CD14-positive monocyte (primary cell): ENCODE data around the gene ITPA. TPM values are rescaled to one million over a fixed set of nuclear protein-coding genes. Genes with fewer than 3 reads are reported as not detected.
A peak's percentile ranks its signal among the peaks of the same experiment; 100 is the strongest.

Experiments
- DNase-seq, 3 donors: peaks; one replicate each; pipeline ENCODE4 v3.0.0-alpha.2; 2011 to 2022
- H2AFZ ChIP-seq: 2 replicates; pipeline ENCODE4 v1.6.0; 2012; ENCODE audit warnings: mild to moderate bottlenecking, low read depth, low read length, inconsistent platforms; ENCODE audit not compliant: insufficient read depth, poor library complexity, severe bottlenecking
- H3K27ac ChIP-seq, 2 donors: 1 replicate in 1 of 2; 2 replicates in 1 of 2; pipeline ENCODE4 v1.5.1; 2012 to 2013; ENCODE audit warnings: low read length in 2 of 2, control low read depth in 1 of 2, inconsistent platforms in 1 of 2, low read depth in 1 of 2, mild to moderate bottlenecking in 1 of 2
- H3K27me3 ChIP-seq, 2 donors: one replicate each; pipeline versions ENCODE4 v1.6.0 to v1.6.1; 2011 to 2013; ENCODE audit warnings: low read length in 2 of 2; ENCODE audit not compliant: control insufficient read depth in 2 of 2, insufficient read depth in 2 of 2
- H3K36me3 ChIP-seq, 2 donors: replicated peaks in 1 of 2; 1 replicate in 1 of 2; 2 replicates in 1 of 2; pipeline versions ENCODE4 v1.5.1 to v1.6.1; 2012 to 2013; ENCODE audit warnings: low read length in 2 of 2, control low read depth in 1 of 2, inconsistent platforms in 1 of 2, mild to moderate bottlenecking in 1 of 2; ENCODE audit not compliant: insufficient read depth in 2 of 2, control insufficient read depth in 1 of 2
- H3K4me1 ChIP-seq, 2 donors: 1 replicate in 1 of 2; 2 replicates in 1 of 2; pipeline versions ENCODE4 v1.5.1 to v1.6.1; 2012 to 2013; ENCODE audit warnings: low read length in 2 of 2, control low read depth in 1 of 2, inconsistent platforms in 1 of 2, mild to moderate bottlenecking in 1 of 2, moderate library complexity in 1 of 2; ENCODE audit not compliant: insufficient read depth in 2 of 2, control insufficient read depth in 1 of 2
- H3K4me2 ChIP-seq: replicated peaks from 2 replicates; pipeline ENCODE3; 2012; ENCODE audit warnings: low read length, moderate library complexity, mild to moderate bottlenecking; ENCODE audit not compliant: poor library complexity, severe bottlenecking; ENCODE audit errors: extremely low read depth
- H3K4me3 ChIP-seq, 3 experiments: fragments of 200-600 bp in 1 of 3; sonication (generic) in 1 of 3; replicated peaks in 1 of 3; 1 replicate in 2 of 3; 2 replicates in 1 of 3; pipeline ENCODE4 v1.5.1; 2011 to 2013; ENCODE audit warnings: low read length in 3 of 3, mild to moderate bottlenecking in 3 of 3, control low read depth in 2 of 3, low read depth in 2 of 3, inconsistent platforms in 1 of 3, moderate library complexity in 1 of 3
- H3K79me2 ChIP-seq: 2 replicates; pipeline ENCODE4 v1.6.0; 2012; ENCODE audit warnings: mild to moderate bottlenecking, control low read depth, inconsistent platforms, low read length, moderate library complexity; ENCODE audit not compliant: insufficient read depth
- H3K9ac ChIP-seq: 2 replicates; pipeline ENCODE4 v1.6.0; 2017; ENCODE audit warnings: low read length, mild to moderate bottlenecking; ENCODE audit not compliant: insufficient read depth, poor library complexity, severe bottlenecking
- H3K9me3 ChIP-seq, 2 donors: replicated peaks in 1 of 2; 1 replicate in 1 of 2; 2 replicates in 1 of 2; pipeline versions ENCODE4 v1.5.1 to v1.6.1; 2012 to 2013; ENCODE audit warnings: low read length in 2 of 2, control low read depth in 1 of 2; ENCODE audit not compliant: control insufficient read depth in 1 of 2, insufficient read depth in 1 of 2
- H4K20me1 ChIP-seq: 2 replicates; pipeline ENCODE4 v1.6.0; 2012; ENCODE audit warnings: mild to moderate bottlenecking, low read length, control low read depth, moderate library complexity; ENCODE audit not compliant: insufficient read depth
- H3K27ac Mint-ChIP-seq, 7 donors: one replicate each; pipeline ENCODE4 v1.8.0; 2020; ENCODE audit warnings: mild to moderate bottlenecking in 7 of 7, mixed read lengths in 7 of 7, moderate library complexity in 6 of 7, inconsistent platforms in 2 of 7
- H3K27me3 Mint-ChIP-seq, 3 donors: one replicate each; pipeline ENCODE4 v1.8.0; 2021 to 2022; ENCODE audit warnings: low read depth in 3 of 3, mild to moderate bottlenecking in 3 of 3, mixed read lengths in 3 of 3, moderate library complexity in 3 of 3, inconsistent platforms in 1 of 3
- H3K36me3 Mint-ChIP-seq, 2 donors: one replicate each; pipeline ENCODE4 v1.8.0; 2020; ENCODE audit warnings: mixed read lengths in 2 of 2, inconsistent platforms in 1 of 2, mild to moderate bottlenecking in 1 of 2
- H3K4me1 Mint-ChIP-seq: one replicate; pipeline ENCODE4 v1.8.0; 2020; ENCODE audit warnings: mild to moderate bottlenecking, mixed read lengths
- H3K4me3 Mint-ChIP-seq, 2 donors: one replicate each; pipeline ENCODE4 v1.8.0; 2020; ENCODE audit warnings: mild to moderate bottlenecking in 2 of 2, mixed read lengths in 2 of 2, moderate library complexity in 1 of 2
- H3K9me3 Mint-ChIP-seq, 7 donors: one replicate each; pipeline ENCODE4 v1.8.0; 2020 to 2022; ENCODE audit warnings: mixed read lengths in 7 of 7, mild to moderate bottlenecking in 6 of 7, moderate library complexity in 6 of 7, inconsistent platforms in 2 of 7
- CTCF ChIP-seq: fragments of 200-600 bp; IDR thresholded peaks from one replicate; pipeline ENCODE4 v1.8.0; 2022; ENCODE audit warnings: antibody characterized with exemption, mild to moderate bottlenecking
- WGBS: methylation state at CpG from one replicate; pipeline ENCODE4 v1.1.5; 2013; ENCODE audit warnings: missing lambda C conversion rate; ENCODE audit not compliant: insufficient coverage; 5-methylcytosine and 5-hydroxymethylcytosine counted together
- intact Hi-C, 2 donors: fragments of 100-400 bp; cut with micrococcal nuclease; formaldehyde crosslinking; loops; one replicate each; pipeline versions ENCODE4 v1.15.0 to v1.15.1; 2023
- polyA plus RNA-seq, 3 donors: library from polyadenylated mRNA; depleted of rRNA in 1 of 3; unstranded in 2 of 3; stranded (reverse) in 1 of 3; fragments of 300-500 nt in 2 of 3; fragments of >200 nt in 1 of 3; fragmentation: Illumina TruSeq in 2 of 3; gene quantifications; 1 replicate in 2 of 3; 2 replicates in 1 of 3; pipeline ENCODE4 v1.2.3, GENCODE V29; 2012 to 2021

ITPA gene
- polyA plus RNA-seq, 3 donors = 39.5 to 62.8 (median 57.0) TPM

DNA sequence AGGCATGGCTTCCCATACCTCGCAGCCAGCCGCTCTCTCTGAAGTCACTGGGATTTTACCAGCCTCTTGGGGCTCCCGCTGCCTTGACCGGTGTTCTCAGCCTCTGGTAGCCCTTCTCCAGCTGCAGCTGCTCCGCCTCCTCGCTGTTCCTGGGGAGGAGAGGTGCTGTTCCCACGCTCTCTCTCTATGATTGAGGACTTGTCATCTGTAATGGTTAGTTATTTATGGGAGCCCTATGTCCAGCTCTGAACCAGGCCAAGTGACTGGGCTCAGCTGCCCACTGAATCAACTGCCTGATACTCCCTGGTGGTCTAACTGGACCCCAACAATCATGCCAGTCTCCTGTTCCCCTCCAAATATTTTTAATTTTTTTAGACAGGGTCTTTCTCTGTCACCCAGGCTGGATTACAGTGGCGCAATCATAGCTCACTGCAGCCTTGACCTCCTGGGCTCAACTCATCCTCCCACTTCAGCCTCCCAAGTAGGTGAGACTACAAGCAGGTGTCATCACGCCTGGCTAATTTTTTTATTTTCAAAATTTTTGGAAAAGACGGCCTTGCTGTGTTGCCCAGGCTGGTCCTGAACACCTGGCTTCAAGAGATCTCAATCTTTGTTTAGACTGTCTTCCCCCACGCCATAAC, 34.5 kb downstream of the ITPA start:
- peaks cover 15 to 19% of the 10 kb centered on the region in 2 donors for H3K4me1 ChIP-seq
- Mint-ChIP-seq H3K4me3 (peak overlapping the region in 1 of 2 donors; percentile 49), H3K4me1 (peaks cover 15% of the 10 kb centered on the region), H3K27ac (no peak overlapping the region), H3K36me3 (peaks cover 5 to 7% of the 10 kb centered on the region in 2 donors), H3K9me3 (peaks cover 0 to 11% (median 4%) of the 10 kb centered on the region in 7 donors), H3K27me3 (peaks cover 72 to 93% (median 83%) of the 10 kb centered on the region in 3 donors)
- H3K79me2 ChIP-seq = no peaks in the 10 kb centered on the region
- no peak overlapping the region for H3K4me2 ChIP-seq
- H4K20me1 ChIP-seq = peaks cover 6% of the 10 kb centered on the region
- no peak for TF ChIP-seq CTCF
- no peak overlapping the region for H3K27ac ChIP-seq
- intact Hi-C loops = no loop called here
- H2AFZ ChIP-seq = no peak overlapping the region
- no peak overlapping the region for H3K4me3 ChIP-seq
- peaks cover 20 to 79% of the 10 kb centered on the region in 2 donors for H3K27me3 ChIP-seq
- H3K9ac ChIP-seq = no peak overlapping the region
- no peak for DNase-seq
- 83% methylated on average over 9 of the region's 11 CpGs for WGBS
- H3K36me3 ChIP-seq = no peaks in the 10 kb centered on the region
- peaks cover 0 to 23% of the 10 kb centered on the region in 2 donors for H3K9me3 ChIP-seq

GRCh38 chr20:3244613-3245012, 35.3 kb downstream of the ITPA start:
- no peaks in the 10 kb centered on the region for H3K79me2 ChIP-seq
- Mint-ChIP-seq H3K27ac (no peak overlapping the region), H3K36me3 (peaks cover 3 to 5% of the 10 kb centered on the region in 2 donors), H3K4me3 (no peak overlapping the region), H3K27me3 (peaks cover 76 to 95% (median 86%) of the 10 kb centered on the region in 3 donors), H3K9me3 (peaks cover 0 to 10% (median 4%) of the 10 kb centered on the region in 7 donors), H3K4me1 (peaks cover 18% of the 10 kb centered on the region)
- no peak for DNase-seq
- 89% methylated on average over 1 of the region's 1 CpG for WGBS
- H3K9ac ChIP-seq = no peak overlapping the region
- H3K36me3 ChIP-seq = no peaks in the 10 kb centered on the region
- H3K9me3 ChIP-seq = peaks cover 0 to 24% of the 10 kb centered on the region in 2 donors
- peaks cover 9% of the 10 kb centered on the region for H4K20me1 ChIP-seq
- TF ChIP-seq CTCF = no peak
- H3K4me2 ChIP-seq = no peak overlapping the region
- peaks cover 23 to 83% of the 10 kb centered on the region in 2 donors for H3K27me3 ChIP-seq
- no peak overlapping the region for H3K4me3 ChIP-seq
- H2AFZ ChIP-seq = no peak overlapping the region
- no peak overlapping the region for H3K27ac ChIP-seq
- H3K4me1 ChIP-seq = peaks cover 14 to 15% of the 10 kb centered on the region in 2 donors
- intact Hi-C loops = no loop called here
